Measurements from ENCODE around the gene LPP.

Gene LPP

DNA sequence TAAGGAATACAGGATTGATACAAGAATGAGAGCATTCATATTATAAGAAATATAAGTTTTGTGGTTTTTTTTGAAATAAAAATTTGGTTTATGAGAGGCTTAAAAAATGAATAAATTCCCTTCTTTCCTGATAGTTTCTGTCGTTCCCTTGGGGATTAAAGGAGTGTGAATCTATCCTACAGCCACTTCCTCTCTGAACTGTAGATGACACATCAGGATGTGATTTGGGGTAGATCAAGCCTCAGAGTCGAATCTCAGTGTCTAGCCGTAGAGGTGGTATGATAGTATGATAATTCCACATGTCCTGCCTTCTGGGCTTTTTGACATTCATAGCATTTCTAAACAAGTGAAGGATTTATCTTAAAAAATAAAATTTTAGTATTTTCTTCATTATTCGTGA, 343.1 kb downstream of the LPP start:
- DNase-seq, result no peak

DNA sequence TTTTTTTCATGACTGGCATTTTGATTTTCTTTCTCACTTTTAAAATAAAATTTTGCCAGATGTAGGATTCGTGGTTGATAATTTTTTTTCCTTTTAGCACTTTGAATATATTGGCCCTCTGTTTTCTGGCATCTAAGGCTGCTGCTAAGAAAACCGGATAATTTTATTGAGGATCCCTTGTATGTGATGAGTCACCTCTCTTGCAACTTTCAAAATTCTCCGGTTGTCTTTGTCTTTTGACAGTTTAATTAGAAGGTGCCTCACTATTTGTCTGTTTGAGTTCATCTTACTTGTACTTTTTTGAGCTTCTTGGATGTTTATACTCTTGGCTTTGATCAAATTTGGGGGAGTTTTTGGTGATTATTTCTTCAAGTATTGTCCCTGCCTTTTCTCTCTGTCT, 349.7 kb downstream of the LPP start:
- no peak for DNase-seq

DNA sequence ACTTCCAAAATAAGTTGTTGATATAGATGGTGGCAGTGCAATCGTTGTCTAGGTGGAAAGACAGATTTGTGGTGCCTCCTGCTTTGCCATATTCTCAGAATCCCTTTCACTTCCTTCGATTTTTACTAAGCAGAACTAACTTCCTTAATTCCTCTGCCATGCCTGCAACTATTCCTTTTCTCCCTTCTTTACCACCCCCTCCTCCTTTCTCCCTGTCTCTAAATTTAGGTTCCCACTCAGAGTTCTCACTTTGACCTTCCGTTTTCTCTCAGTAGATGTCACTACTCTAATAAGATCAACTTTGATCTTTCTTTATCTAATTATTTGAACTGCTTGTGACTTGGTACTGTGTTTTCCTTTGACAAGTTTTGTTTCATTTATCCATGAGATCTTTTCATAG, 351.2 kb downstream of the LPP start:
- no peak for DNase-seq

DNA sequence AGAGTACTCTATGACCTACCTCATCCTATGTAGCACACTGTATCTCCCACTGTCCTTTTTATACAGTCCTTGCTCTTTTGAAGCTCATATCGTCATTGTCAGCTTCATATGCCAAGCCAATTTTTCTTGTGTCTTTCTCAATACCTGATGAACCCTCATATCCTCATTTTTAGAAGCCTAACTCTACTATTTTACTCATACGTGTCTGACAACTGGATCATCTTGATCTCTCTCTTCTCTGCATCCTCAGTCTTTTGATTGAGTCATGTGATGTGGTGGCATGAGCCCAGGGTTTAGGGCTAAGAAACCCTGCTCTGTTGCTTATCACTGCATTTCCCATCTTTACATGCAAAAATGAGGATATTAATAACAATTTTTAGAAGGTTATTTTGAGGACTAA, 352.0 kb downstream of the LPP start:
- no peak for DNase-seq

DNA sequence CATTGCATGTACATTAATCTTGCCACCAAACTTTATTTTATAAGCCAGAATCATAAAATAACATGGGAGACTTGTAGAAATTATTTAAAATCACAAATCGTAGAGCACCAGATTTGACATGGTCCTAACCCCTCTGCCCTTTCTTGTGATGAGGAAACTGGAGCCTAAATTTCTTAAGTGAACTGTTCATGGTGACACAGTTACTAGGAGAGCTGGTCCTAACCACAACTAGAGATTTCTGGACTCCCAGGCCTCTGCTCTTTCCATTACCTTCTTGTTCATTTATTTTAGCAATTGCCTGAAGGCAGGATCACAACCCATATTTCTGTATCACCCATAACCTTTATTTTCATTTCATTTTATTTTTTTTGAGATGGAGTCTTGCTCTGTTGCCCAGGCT, 352.5 kb downstream of the LPP start:
- no peak for DNase-seq

DNA sequence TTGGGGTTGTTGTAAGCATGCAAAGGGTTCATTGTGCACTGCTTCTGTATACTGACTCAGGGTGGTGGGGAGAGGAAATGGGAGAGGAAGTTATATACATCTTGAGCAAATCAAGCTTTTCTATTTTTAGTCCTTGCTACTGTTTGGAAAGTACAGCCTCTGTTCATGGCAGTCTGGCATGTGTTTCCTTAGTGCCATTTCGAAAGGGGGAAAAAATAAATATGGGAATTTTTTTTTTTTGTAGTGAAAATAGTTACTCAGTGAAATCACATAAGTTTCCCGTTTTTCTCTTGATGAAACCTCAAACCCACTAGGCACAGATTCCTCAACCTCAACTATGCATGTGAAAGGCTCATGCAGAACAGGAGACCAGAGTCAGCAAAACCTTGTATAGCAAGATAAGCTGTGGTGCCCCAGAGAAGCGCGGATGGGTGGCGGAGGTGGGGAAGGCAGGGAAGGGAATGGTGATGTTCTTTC, 353.3 kb downstream of the LPP start:
- no peak for DNase-seq

DNA sequence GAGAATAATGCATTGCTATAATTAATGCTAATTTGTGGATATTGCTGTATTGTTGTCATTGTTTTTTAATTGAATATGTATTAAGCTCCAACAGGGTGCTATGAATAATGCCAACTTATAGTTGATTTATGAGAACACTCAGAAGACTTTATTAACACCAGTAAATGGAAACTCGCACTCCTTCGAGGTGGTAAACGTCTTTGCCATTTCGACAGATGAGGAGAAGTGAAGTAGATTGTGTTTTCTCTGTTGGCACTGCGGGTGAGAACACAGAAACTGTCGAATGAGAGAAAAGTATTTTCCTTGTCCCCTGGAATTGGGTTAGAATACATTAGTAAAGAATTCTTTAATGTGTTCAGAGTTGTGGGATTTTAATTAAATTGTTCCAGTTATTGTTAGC, 354.5 kb downstream of the LPP start:
- no peak for DNase-seq

DNA sequence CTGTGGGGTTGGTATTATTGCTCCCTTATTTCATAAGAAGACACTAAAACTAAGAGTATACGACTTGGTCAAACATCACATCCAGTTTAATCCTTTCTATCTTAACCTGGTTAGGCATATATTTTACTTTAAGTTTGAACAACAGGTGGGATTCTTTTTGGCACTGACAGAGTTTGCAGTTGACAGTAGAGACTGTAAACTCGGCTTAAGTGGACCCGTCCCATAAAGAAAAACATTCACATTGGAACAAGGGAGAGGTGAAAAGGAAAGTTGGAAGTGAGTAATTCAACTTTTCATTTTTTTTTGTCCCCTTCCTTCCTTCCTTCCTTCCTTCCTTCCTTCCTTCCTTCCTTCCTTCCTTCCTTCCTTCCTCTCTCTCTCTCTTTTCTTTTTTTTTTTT, 355.4 kb downstream of the LPP start:
- DNase-seq, result no peak

DNA sequence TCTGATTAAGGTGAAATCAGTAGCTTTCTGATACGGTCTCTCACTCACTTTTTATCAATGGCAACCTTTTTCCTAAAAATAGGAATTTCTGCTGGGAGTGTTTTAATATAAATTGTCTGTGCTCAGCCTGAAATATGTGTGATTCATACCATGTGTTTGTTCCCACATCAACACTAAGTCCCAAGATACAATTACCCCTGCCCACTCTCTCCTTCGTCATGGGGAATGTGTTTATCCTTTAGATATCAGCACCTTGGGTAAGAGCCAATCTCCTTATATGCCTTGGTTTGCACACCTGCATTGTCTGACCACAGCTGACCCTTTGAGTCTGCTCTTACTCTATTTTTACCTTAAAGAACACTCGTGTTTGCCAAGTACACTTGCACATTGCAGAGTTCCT, 356.4 kb downstream of the LPP start:
- DNase-seq, result no peak

DNA sequence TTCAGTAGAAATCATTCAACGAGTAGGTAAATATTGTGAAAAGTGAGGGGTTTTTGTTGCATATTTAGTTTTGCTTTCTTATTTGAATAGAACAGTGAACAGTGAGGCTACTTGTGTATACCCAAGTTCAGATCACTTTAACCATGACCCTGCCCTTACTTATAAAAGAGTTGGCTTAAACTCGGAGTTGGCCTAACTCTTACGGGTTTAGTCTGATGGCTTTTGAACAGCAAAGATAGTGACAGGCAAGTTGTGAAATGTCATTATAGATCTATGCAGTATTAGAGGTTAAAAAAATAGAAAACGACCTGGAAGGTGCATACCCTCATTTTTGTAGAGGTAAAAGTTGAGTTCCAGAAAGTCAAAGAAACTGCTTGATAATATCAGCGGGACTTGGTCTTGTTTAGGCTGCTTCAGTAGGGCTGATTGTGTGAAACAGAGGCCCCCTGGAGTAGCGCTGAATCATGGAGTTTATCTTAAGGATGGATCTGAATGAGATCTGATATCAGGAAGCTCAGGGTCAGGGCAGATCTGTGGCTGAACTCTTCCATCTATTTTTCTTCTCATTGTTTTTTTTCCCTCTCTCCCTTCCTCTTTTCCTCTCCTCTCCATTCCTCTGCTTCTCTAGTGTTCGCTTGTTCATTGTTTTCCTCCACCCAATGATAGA, 359.8 kb downstream of the LPP start:
- no peak for DNase-seq

DNA sequence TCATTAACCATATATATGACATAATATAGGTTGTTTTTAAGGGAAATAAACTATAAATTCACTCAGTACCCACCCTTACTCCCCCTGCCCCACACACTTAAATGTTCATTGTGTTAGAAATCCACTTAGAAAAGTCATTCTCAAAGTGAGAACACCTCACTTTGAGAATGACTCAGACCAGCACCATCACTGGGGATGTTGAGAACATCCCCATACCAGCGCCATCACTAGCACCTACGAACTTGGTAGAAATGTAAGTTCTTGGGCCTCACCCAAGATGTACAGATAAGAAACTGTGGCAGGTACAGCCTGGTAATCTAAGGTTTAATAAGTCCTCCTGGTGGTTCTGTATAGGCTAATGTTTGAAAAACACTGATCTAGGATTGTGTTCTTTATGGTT, 362.6 kb downstream of the LPP start:
- no peak for DNase-seq

DNA sequence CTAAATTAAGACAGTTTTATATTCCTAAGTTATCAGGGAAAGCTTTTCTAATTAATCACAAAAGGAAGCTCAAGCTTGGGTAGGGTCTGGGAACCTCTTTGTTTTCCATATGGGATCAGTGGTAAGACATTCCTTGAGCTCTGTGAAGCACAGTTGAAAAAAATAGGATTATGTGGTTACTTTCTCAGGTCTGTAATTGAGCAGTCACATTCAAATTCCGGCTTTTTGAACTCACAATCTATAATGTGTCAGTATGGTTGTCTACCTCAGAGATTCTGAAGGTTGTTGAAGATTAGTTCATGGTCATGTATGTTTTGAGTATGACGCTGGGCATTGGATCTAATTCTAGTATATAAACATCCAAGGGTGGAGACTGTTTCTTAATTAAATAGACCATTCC, 364.5 kb downstream of the LPP start:
- no peak for DNase-seq

DNA sequence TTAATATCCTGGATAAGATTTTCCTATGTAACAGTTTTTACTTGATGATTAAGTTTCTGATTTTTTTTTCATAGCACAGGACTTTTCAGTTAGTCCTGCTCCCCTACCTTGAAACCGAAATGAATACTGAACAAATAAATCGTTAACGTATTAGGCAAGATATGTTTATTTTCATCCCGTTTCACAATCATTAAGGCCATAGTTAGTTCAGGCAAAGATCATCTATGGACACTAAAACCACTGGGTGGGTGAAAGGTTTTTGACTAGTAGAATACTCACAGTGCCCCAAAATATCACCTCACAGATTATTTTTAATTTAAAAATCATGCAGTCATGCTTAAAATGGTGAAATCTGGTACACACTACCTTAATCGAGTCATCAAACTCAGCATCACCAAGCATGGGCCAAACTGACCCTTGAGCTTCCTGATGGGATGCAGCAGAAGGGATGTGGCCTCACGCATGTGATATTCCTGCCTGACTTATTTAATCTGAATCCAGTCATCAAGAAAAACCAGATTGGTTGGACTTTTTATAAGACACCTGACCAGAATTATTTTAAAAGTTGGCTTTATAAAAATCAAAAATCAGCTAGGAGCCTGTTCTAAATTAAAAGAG, 365.0 kb downstream of the LPP start:
- no peak for DNase-seq

DNA sequence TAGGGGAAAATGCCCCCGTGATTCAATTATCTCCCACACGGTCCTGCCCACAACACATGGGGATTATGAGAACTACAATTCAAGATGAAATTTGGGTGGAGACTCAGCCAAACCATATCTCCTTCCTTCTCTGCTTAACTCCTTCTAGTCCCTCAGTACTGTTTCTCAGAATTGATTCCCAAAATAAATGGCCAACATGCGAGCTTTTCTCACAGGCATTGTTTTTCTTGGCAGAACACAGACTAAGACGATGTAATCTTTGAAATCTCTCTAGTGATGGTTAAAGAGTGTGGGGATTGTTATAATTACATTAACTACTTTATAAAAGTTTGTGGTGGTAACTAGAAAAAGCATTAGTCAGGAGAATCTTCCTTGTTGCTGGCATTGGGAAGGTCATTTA, 366.5 kb downstream of the LPP start:
- DNase-seq, result no peak

DNA sequence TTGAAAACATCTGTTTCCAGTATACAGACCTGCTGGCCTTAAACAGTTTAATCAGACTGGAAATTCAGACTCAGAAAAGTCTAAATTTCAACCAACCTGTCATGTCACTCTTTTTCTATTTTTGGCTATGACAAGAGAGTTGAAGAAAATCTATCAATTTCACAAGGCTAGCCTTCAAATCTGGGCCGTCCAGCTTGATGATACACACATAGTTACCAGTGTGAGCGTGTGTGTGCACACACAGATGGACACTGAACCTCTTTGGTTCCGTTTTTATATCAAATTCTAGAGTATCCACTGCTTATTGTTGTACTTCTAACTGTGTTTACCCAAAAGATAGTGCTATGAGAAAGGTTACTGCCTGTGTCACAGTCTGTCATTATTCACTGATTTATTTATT, 368.2 kb downstream of the LPP start:
- DNase-seq, result no peak

DNA sequence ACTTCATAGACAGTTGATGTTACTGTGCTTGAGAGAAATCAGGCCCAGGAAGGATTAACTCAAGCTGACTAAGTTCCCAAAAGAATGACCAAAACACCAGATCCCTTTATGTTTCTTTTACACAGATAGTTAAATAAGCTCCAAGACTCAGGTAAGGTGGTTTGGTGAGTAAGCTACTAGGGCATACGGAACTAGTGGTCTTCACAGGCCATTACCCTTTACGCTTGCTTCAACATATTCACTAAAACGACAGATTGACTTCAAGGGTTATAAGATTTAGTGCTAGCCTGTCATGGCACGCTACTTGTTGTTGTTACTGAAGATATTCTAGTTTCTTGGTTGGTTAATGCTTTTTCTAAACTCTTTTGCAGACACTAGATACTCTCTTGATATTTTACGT, 369.3 kb downstream of the LPP start:
- DNase-seq, result no peak

DNA sequence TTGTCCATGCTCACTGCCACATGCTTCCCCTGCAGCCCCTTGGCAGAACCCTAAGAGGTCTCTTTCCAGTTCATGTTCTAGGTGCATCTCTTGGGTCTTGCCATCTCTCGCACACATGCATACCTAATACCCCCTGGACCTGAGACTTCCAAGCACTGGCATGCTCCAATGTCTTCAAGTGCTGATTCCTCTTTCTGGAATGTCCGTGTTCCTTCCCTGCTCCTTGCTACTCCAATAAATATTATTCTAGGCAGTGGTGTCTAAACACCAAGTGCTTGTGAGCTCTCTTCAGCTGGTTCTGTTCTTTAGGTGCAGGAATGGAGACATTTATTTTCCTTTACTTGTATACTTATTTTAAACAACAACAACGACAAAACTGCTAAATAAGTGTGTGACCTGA, 370.1 kb downstream of the LPP start:
- no peak for DNase-seq

DNA sequence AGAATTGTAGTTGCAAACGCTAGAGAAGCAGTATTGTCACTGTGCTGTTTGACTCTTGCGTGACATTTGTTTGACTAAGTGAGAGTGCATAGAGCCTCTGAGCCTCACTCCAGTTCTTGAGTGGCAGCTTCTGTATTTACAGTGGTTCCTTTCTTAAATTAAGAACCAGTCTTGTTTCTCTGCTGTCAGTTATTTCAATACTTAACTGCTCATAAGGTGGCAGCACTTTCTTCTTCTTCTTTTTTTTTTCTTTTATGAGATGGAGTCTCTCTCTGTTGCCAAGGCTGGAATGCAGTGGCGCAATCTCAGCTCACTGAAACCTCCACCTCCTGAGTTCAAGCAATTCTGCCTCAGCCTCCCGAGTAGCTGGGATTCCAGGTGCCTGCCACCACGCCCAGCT, 372.1 kb downstream of the LPP start:
- no peak for DNase-seq

DNA sequence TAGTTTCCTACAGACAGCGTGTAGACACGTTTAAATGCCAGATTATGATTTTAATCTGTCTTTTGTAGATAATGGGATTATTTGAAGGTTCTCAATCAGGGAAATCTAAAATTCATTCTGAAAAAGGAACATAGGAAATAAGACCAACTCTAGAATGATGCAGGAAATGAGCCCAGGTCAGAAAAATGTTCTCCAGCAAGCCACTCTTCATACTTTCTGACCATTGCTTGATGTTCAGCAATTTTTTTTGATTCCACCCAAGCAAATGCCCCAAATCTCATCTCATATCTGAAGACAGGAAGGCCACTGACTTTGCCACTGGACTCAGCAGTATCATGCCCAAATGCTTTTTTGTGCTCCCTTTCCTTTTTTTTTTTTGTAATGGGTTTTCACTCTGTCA, 373.4 kb downstream of the LPP start:
- no peak for DNase-seq

DNA sequence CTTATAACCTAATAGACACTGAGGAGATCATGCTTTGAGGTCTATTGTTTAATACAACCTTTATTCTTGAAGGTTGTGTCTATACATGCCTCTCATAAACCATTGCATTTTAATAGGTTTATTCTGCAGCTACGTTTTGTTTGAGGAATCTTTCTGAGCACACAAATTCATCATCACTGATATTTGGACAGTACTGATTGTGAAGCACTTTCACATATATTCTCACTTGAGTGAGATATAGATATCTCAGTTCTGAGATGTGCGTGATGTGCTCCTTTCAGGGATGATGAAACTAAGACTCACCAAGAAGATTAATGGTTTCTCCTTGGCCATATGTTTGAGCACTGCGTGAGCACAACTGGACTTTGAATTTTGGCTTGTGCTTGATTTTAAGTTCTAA, 374.4 kb downstream of the LPP start:
- DNase-seq, result no peak

DNA sequence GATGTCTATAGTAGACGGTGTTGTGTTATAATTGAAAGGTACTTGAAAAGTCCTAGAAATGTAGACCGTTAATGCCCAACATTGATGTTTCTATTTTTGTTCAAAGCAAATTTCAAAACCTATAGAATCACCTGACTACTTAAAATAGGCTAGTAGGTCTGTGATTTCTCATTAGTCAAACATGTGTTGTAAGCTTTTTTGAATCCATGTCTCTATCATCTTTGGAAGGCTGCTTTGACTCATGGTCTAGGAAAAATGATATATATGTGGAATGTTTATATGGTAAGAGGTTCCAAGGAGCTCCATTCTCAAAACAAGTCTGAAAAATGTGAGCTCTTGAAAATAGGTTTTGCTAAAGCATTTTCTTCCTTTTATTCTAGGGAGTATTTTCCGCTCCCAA, 375.3 kb downstream of the LPP start:
- DNase-seq, result no peak

DNA sequence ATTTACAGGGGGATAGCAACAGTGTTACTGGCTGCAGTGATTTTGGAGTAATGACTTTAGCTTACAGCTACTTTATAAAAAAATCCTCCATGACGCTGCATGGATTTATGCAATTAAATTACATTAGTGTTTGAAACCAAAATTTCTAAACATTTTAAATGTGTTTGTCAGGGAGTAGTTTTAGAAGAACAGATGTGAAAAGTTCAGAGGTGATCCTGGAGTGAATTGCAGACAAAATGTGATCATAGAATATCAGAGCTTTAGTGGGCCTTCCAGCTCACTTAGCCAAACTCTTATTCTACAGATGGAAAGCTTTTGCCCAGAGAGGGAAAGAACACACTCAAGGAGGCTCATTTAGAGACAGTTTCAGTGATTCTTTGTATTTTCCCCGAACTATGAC, 376.3 kb downstream of the LPP start:
- no peak for DNase-seq

DNA sequence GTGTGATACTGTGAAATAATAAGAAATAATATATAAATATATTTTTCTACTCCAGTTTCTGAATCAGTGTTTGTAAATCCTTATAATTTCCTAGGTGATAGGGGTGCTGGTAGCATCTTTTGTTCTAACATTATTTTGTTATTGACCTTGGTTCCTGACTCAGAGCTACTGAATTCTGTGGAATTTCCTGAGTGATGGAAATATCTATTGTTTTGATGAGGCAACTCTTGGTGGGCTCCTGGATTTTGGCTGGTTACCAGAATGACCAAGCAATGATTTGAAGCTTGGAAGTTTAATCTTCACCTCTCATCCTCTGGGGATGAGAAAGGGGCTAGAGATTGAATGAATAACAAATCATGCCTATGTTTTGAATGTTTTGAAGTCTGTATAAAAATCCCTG, 377.3 kb downstream of the LPP start:
- no peak for DNase-seq

DNA sequence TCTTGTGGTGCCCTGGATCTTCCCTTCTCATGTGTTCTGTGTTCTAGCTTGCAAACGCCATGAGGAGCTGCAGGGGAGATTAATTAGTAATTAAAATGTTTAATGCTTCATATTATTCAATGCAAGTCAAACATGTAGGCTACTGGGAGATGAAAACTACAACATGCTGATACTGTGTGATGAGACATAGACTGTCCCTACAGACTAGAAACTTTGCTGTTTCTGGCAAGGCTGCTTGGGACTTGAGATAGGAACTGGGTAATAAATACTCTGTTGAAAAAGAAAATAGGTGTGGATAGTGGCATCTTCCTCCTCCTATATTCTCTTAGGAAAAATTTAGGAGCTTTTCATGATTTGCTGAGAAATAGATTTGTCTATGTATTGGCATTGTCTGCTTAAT, 379.2 kb downstream of the LPP start:
- DNase-seq, result no peak

DNA sequence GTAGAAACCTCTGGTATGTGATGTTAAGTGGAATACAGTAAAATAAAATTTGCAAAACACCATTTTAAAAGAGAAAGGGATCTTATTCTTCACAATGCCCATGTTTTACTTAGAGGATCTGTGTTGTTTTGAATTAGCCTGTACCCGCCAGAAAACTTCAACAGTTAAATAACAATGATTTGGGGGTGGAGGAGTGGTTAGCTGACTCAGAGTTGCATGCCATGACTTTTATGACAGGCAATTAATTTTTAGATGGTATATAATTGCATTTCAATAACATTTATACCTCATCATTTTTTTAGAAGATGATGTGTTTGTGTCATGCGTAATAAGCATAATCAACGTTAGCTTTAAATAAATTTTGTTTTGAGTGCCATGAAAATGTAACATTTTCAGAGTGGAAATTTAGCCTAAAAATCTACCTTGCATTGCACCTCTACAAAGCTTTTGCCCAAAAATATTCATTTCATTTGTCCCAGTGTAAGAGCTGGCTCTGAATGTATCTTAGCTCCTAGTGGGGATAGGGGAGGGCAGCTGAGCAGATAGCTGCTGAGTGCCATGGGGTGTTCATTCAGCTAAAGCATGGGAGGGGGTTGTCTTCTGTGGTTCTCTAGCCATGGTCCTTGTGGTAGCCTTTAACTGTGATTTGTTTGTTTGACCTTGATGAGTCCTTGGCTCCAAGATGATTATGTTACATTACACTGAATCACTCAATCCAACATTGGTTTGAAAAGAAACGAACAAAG, 379.8 kb downstream of the LPP start:
- no peak for DNase-seq
